Progenitor cell of endocrine pancreas (in vitro differentiated cells): ENCODE results near the gene STK32B. TPM values are rescaled to one million over a fixed set of nuclear protein-coding genes. Genes with fewer than 3 reads are reported as not detected.

Experiments
- DNase-seq: peaks from one replicate; pipeline ENCODE4 v3.0.0; 2021; ENCODE audit warnings: low spot score; ENCODE audit not compliant: unreplicated experiment
- H3K27ac Mint-ChIP-seq: 2 replicates; pipeline ENCODE4 v1.8.0; 2021; ENCODE audit warnings: mild to moderate bottlenecking, moderate library complexity, mixed read lengths
- H3K27me3 Mint-ChIP-seq: 2 replicates; pipeline ENCODE4 v1.8.0; 2021; ENCODE audit warnings: mixed read lengths
- H3K36me3 Mint-ChIP-seq: 2 replicates; pipeline ENCODE4 v1.8.0; 2022; ENCODE audit warnings: mixed read lengths; ENCODE audit not compliant: insufficient read depth
- H3K4me1 Mint-ChIP-seq: 2 replicates; pipeline ENCODE4 v1.8.0; 2021; ENCODE audit warnings: low read depth, mixed read lengths
- H3K4me3 Mint-ChIP-seq: 2 replicates; pipeline ENCODE4 v1.8.0; 2021; ENCODE audit warnings: low read depth, mild to moderate bottlenecking, moderate library complexity, mixed read lengths
- H3K9me3 Mint-ChIP-seq: 2 replicates; pipeline ENCODE4 v1.8.0; 2021; ENCODE audit warnings: low read depth, mixed read lengths
- total RNA-seq: library from RNA; stranded (reverse); gene quantifications from 2 replicates; pipeline ENCODE4 v1.2.1, GENCODE V29; 2021
- TF ChIP-seq, protein P1 (sequence below): fragments of 200-600 bp; sonication (generic); IDR thresholded peaks from one replicate; pipeline ENCODE4 v1.5.0; 2021; ENCODE audit warnings: antibody characterized with exemption, mild to moderate bottlenecking; ENCODE audit not compliant: unreplicated experiment

STK32B gene
- total RNA-seq, 1 donor from 2014 or later, result 0.36 TPM

DNA sequence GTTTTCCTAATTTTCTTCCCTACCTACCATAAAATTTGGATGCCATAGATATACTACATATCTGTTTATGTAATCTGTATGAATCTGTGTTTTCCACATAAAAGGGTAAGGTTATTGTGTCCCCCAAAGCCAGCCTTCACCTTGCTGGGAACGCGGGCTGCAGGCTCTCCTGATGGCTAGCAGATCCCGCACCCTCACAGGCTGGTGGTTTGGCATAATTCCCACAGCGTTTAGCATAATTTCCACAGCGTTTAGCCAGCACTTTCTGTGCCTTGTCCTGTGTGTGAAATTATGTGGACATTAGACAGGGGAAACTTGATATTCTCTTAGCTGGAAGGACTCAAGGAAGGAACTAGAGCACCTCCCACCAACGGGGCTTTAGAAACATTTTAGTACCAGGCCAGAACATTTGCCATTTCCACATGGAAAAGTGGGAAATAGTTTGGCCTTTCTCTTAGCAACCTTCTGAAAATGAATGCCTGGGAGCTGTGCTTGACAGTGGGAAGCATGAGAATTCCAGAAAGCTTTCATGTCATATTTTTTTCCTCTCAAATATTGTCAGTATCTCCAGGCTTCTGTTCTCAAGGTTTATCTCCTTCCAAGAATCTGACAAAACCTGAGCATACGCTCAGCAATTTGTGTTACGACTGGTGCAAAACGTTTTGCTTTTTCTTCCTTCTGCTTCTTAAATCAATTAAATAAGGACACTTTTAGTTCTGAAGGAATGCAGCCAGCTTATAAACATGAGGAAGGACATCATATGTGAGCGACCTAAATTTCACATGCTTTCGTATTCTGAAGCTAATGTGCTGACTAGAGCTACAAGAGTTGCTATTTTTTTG, 67.9 kb downstream of the STK32B start:
- Mint-ChIP-seq H3K36me3 (no peaks in the 10 kb centered on the region), H3K4me3 (no peak overlapping the region), H3K9me3 (no peaks in the 10 kb centered on the region), H3K27me3 (peaks cover 4% of the 10 kb centered on the region), H3K4me1 (no peaks in the 10 kb centered on the region), H3K27ac (no peak overlapping the region)
- TF ChIP-seq, protein P1, sequence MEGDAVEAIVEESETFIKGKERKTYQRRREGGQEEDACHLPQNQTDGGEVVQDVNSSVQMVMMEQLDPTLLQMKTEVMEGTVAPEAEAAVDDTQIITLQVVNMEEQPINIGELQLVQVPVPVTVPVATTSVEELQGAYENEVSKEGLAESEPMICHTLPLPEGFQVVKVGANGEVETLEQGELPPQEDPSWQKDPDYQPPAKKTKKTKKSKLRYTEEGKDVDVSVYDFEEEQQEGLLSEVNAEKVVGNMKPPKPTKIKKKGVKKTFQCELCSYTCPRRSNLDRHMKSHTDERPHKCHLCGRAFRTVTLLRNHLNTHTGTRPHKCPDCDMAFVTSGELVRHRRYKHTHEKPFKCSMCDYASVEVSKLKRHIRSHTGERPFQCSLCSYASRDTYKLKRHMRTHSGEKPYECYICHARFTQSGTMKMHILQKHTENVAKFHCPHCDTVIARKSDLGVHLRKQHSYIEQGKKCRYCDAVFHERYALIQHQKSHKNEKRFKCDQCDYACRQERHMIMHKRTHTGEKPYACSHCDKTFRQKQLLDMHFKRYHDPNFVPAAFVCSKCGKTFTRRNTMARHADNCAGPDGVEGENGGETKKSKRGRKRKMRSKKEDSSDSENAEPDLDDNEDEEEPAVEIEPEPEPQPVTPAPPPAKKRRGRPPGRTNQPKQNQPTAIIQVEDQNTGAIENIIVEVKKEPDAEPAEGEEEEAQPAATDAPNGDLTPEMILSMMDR, result no peak
- DNase-seq, result no peak

- no peak overlapping the region for H3K27ac Mint-ChIP-seq
- H3K4me3 Mint-ChIP-seq, result no peak overlapping the region
- no peaks in the 10 kb centered on the region for H3K4me1 Mint-ChIP-seq
- no peaks in the 10 kb centered on the region for H3K36me3 Mint-ChIP-seq
- H3K27me3 Mint-ChIP-seq, result peaks cover 4% of the 10 kb centered on the region
- no peak for DNase-seq
- no peaks in the 10 kb centered on the region for H3K9me3 Mint-ChIP-seq
- TF ChIP-seq, protein P1, result no peak
These were observed 68.8 kb downstream of the STK32B start for GRCh38 chr4:5120067-5120466.

GRCh38 chr4:5120468-5120867, 69.2 kb downstream of the STK32B start:
- H3K27ac Mint-ChIP-seq, result no peak overlapping the region
- no peaks in the 10 kb centered on the region for H3K36me3 Mint-ChIP-seq
- no peaks in the 10 kb centered on the region for H3K9me3 Mint-ChIP-seq
- no peak for DNase-seq
- H3K4me3 Mint-ChIP-seq, result no peak overlapping the region
- peaks cover 4% of the 10 kb centered on the region for H3K27me3 Mint-ChIP-seq
- H3K4me1 Mint-ChIP-seq, result no peaks in the 10 kb centered on the region
- TF ChIP-seq, protein P1, result no peak

GRCh38 chr4:5122114-5122513, 70.8 kb downstream of the STK32B start:
- TF ChIP-seq, protein P1, result no peak
- no peaks in the 10 kb centered on the region for H3K36me3 Mint-ChIP-seq
- no peaks in the 10 kb centered on the region for H3K9me3 Mint-ChIP-seq
- H3K4me1 Mint-ChIP-seq, result peaks cover 1% of the 10 kb centered on the region
- H3K27me3 Mint-ChIP-seq, result peaks cover 8% of the 10 kb centered on the region
- H3K4me3 Mint-ChIP-seq, result no peak overlapping the region
- H3K27ac Mint-ChIP-seq, result no peak overlapping the region
- DNase-seq, result no peak

DNA sequence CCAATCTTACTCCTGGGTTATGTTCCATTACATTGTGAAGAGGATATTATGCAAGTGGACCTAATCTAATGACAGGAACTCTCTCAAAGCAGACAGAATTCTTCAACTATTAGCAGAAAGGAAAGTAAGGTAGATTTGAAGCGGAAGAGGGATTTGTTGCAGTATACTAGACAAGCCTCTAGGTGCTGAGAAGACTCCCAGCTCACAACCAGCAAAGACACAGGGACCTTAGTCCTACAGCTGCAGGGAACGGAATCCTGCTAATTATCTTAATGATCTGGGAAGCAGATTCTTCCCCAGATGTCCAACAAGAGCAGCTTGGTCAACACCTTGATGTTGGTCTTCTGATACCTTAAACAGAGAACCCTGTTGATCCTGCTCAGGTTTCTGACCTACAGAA, 73.6 kb downstream of the STK32B start:
- TF ChIP-seq, protein P1, result no peak
- H3K27me3 Mint-ChIP-seq, result peaks cover 8% of the 10 kb centered on the region
- H3K4me1 Mint-ChIP-seq, result peaks cover 7% of the 10 kb centered on the region
- H3K36me3 Mint-ChIP-seq, result no peaks in the 10 kb centered on the region
- no peak overlapping the region for H3K4me3 Mint-ChIP-seq
- H3K9me3 Mint-ChIP-seq, result no peaks in the 10 kb centered on the region
- no peak for DNase-seq
- H3K27ac Mint-ChIP-seq, result no peak overlapping the region
